ENCODE data around the gene CDH23. TPM values are rescaled to one million over a fixed set of nuclear protein-coding genes. Genes with fewer than 3 reads are reported as not detected.

Gene CDH23
- polyA plus RNA-seq, 1 donor from 2014 or later: 6.6 TPM

DNA sequence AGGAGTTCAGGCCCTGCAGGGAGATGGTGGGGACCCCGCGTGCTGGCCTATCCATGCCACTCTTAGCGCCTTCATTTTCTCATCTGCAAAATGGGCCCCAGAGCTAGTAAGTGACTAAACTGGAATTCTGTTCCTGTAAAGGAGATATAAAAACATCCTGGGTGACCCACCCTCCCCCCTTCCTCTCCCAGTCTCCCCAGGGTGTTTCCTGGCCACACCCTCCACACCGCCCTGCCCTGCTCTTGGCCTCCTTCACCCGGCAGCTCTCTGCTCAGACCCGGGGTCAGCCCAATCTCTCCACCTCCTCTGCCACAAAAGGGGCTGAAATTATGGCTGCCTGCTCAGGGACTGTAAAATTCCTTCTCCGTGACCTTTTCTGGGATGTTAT, 252.2 kb downstream of the CDH23 start:
- Histone ChIP-seq H4K20me1 (ENCODE audit: insufficient read depth) (no peaks in the 10 kb centered on the region), H3K9me2 (ENCODE audit: insufficient read depth, low read length) (no peaks in the 10 kb centered on the region), H3K9me3 (ENCODE audit: low read length) (no peaks in the 10 kb centered on the region), H3F3A (ENCODE audit: insufficient read depth, low read length, poor library complexity, severe bottlenecking) (no peaks in the 10 kb centered on the region), H3K9ac (ENCODE audit: low read length) (no peak overlapping the region), H3K79me2 (replicated peaks; ENCODE audit: insufficient read depth, low read length) (no peaks in the 10 kb centered on the region), H3K27ac (ENCODE audit: low read length) (no peak overlapping the region), H3K27me3 (ENCODE audit: insufficient read depth, low read depth, low read length) (no peaks in the 10 kb centered on the region), H3K4me2 (ENCODE audit: low read length) (no peak overlapping the region), H3K4me3 (ENCODE audit: low read length) (no peak overlapping the region), H2AFZ (ENCODE audit: low read depth, low read length) (no peak overlapping the region), H3K36me3 (ENCODE audit: insufficient read depth, low read length) (no peaks in the 10 kb centered on the region)
- TF ChIP-seq MXI1 (conservative IDR thresholded peaks at IDR 0.05; ENCODE audit: poor library complexity, severe bottlenecking) (no peak), EZH2 (IDR thresholded peaks at IDR 0.05; ENCODE audit: borderline replicate concordance, insufficient read depth, low read length, poor library complexity, severe bottlenecking) (no peak), TAF1 (IDR thresholded peaks at IDR 0.05; ENCODE audit: low read depth) (no peak), POLR2AphosphoS5 (IDR thresholded peaks at IDR 0.05) (no peak), REST (IDR thresholded peaks at IDR 0.05; ENCODE audit: borderline replicate concordance) (no peak), SMC3 (conservative IDR thresholded peaks at IDR 0.05; ENCODE audit: poor library complexity) (no peak), RAD21 (conservative IDR thresholded peaks at IDR 0.05) (no peak), EP300 (conservative IDR thresholded peaks at IDR 0.05; ENCODE audit: poor library complexity, severe bottlenecking) (no peak)
- TF ChIP-seq, protein P1, sequence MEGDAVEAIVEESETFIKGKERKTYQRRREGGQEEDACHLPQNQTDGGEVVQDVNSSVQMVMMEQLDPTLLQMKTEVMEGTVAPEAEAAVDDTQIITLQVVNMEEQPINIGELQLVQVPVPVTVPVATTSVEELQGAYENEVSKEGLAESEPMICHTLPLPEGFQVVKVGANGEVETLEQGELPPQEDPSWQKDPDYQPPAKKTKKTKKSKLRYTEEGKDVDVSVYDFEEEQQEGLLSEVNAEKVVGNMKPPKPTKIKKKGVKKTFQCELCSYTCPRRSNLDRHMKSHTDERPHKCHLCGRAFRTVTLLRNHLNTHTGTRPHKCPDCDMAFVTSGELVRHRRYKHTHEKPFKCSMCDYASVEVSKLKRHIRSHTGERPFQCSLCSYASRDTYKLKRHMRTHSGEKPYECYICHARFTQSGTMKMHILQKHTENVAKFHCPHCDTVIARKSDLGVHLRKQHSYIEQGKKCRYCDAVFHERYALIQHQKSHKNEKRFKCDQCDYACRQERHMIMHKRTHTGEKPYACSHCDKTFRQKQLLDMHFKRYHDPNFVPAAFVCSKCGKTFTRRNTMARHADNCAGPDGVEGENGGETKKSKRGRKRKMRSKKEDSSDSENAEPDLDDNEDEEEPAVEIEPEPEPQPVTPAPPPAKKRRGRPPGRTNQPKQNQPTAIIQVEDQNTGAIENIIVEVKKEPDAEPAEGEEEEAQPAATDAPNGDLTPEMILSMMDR (IDR thresholded peaks at IDR 0.05; ENCODE audit: poor library complexity, severe bottlenecking): no peak

DNA sequence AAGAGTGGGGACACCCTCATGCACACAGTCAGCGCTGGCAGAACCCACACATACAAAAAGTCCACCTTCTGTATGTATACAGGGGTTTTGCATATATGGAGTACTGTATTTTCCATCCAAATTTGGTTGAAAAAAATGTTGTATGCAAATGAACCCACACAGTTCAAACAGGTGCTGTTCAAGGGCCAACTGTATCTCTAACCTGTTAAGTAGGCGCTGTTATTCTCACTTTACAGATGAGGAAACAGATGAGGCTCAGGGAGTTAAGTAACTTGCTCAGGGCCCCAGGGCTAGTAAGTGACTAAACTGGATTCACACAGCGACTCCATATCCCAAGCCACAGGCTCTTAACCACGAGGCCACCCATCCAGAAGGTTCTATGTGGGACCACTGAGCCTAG, 252.9 kb downstream of the CDH23 start:
- no peaks in the 10 kb centered on the region for H4K20me1 ChIP-seq (ENCODE audit: insufficient read depth)
- TF ChIP-seq POLR2AphosphoS5 (IDR thresholded peaks at IDR 0.05) (no peak), RAD21 (conservative IDR thresholded peaks at IDR 0.05) (no peak), REST (IDR thresholded peaks at IDR 0.05; ENCODE audit: borderline replicate concordance) (no peak), EP300 (conservative IDR thresholded peaks at IDR 0.05; ENCODE audit: poor library complexity, severe bottlenecking) (no peak), TAF1 (IDR thresholded peaks at IDR 0.05; ENCODE audit: low read depth) (no peak), SMC3 (conservative IDR thresholded peaks at IDR 0.05; ENCODE audit: poor library complexity) (no peak), EZH2 (IDR thresholded peaks at IDR 0.05; ENCODE audit: borderline replicate concordance, insufficient read depth, low read length, poor library complexity, severe bottlenecking) (no peak), MXI1 (conservative IDR thresholded peaks at IDR 0.05; ENCODE audit: poor library complexity, severe bottlenecking) (no peak)
- TF ChIP-seq, protein P1 (IDR thresholded peaks at IDR 0.05; ENCODE audit: poor library complexity, severe bottlenecking): no peak
- H3K27me3 ChIP-seq (ENCODE audit: insufficient read depth, low read depth, low read length): no peaks in the 10 kb centered on the region
- H2AFZ ChIP-seq (ENCODE audit: low read depth, low read length): no peak overlapping the region
- no peak overlapping the region for H3K4me3 ChIP-seq (ENCODE audit: low read length)
- no peak overlapping the region for H3K27ac ChIP-seq (ENCODE audit: low read length)
- no peak overlapping the region for H3K9ac ChIP-seq (ENCODE audit: low read length)
- no peaks in the 10 kb centered on the region for H3K9me2 ChIP-seq (ENCODE audit: insufficient read depth, low read length)
- no peak overlapping the region for H3K4me2 ChIP-seq (ENCODE audit: low read length)
- H3K79me2 ChIP-seq (replicated peaks; ENCODE audit: insufficient read depth, low read length): no peaks in the 10 kb centered on the region
- no peaks in the 10 kb centered on the region for H3K36me3 ChIP-seq (ENCODE audit: insufficient read depth, low read length)
- no peaks in the 10 kb centered on the region for H3F3A ChIP-seq (ENCODE audit: insufficient read depth, low read length, poor library complexity, severe bottlenecking)
- no peaks in the 10 kb centered on the region for H3K9me3 ChIP-seq (ENCODE audit: low read length)

Measured in neural cell (in vitro differentiated cells).